Vagina (tissue), 2 donors: Measurements from ENCODE around the gene CSNK1E.
"Not testable (repeated sequence)": the region's sequence is repeated elsewhere in the genome, so short reads cannot be mapped to it uniquely, and the experiment has no call there.

Experiments used
- POLR2AphosphoS5 ChIP-seq, 2 donors: sonication (generic); formaldehyde crosslinking; IDR thresholded peaks; one replicate each; pipeline ENCODE4 v1.9.0; 2017; ENCODE audit warnings: antibody characterized with exemption in 2 of 2, mild to moderate bottlenecking in 2 of 2, low read depth in 1 of 2; ENCODE audit not compliant: insufficient read depth in 1 of 2
- TF ChIP-seq, protein P1 (sequence below), 3 experiments: fragments of 450-650 bp in 2 of 3; fragments of 200-600 bp in 1 of 3; sonication (generic) in 1 of 3; IDR thresholded peaks; one replicate each; pipeline ENCODE4 v1.5.1; 2017 to 2019; ENCODE audit warnings: antibody characterized with exemption in 3 of 3, mild to moderate bottlenecking in 2 of 3, moderate library complexity in 2 of 3

DNA sequence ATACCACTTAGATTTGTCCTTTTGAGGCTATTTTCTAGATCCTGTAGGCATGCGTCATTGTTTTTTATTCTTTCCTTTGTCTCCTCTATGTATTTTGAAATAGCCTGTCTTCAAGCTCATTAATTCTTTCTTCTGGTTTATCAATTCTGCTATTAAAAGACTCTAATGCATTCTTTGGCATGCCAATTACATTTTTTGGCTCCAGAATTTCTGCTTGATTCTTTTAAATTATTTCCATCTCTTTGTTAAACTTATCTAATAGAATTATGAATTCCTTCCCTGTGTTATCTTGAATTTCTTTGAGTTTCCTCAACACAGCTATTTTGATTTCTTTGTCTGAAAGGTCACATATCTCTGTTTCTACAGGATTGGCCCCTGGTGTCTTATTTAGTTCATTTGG lies 42.6 kb upstream of the CSNK1E start:
- TF ChIP-seq, protein P1, sequence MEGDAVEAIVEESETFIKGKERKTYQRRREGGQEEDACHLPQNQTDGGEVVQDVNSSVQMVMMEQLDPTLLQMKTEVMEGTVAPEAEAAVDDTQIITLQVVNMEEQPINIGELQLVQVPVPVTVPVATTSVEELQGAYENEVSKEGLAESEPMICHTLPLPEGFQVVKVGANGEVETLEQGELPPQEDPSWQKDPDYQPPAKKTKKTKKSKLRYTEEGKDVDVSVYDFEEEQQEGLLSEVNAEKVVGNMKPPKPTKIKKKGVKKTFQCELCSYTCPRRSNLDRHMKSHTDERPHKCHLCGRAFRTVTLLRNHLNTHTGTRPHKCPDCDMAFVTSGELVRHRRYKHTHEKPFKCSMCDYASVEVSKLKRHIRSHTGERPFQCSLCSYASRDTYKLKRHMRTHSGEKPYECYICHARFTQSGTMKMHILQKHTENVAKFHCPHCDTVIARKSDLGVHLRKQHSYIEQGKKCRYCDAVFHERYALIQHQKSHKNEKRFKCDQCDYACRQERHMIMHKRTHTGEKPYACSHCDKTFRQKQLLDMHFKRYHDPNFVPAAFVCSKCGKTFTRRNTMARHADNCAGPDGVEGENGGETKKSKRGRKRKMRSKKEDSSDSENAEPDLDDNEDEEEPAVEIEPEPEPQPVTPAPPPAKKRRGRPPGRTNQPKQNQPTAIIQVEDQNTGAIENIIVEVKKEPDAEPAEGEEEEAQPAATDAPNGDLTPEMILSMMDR (IDR thresholded peaks at IDR 0.05): not testable (repeated sequence)
- not testable (repeated sequence) for TF ChIP-seq POLR2AphosphoS5 (IDR thresholded peaks at IDR 0.05; ENCODE audit: insufficient read depth in 1 of 2, low read depth in 1 of 2)
